Neuronal stem cell (in vitro differentiated cells): ENCODE data around the gene UBR7.

Source experiments
- DNase-seq: peaks from one replicate; pipeline ENCODE4 v3.0.0-alpha.2; 2013; ENCODE audit warnings: low spot score
- H2AFZ ChIP-seq: one replicate; pipeline ENCODE4 v1.6.1; 2013; ENCODE audit warnings: mild to moderate bottlenecking, low read length, inconsistent platforms
- H2AK5ac ChIP-seq: 2 replicates; pipeline ENCODE4 v1.6.1; 2013; ENCODE audit warnings: low read depth, mild to moderate bottlenecking, inconsistent platforms, low read length, moderate library complexity, mixed read lengths
- H2BK120ac ChIP-seq: 2 replicates; pipeline ENCODE4 v1.6.1; 2013; ENCODE audit warnings: low read depth, mild to moderate bottlenecking, inconsistent platforms, low read length, moderate library complexity, mixed read lengths
- H2BK12ac ChIP-seq: one replicate; pipeline ENCODE4 v1.6.1; 2013; ENCODE audit warnings: low read length, inconsistent platforms
- H2BK15ac ChIP-seq: 2 replicates; pipeline ENCODE4 v1.6.1; 2013; ENCODE audit warnings: mild to moderate bottlenecking, low read length, inconsistent platforms, mixed read lengths
- H2BK5ac ChIP-seq: one replicate; pipeline ENCODE4 v1.6.1; 2013; ENCODE audit warnings: inconsistent platforms, mild to moderate bottlenecking, low read length, moderate library complexity
- H3K14ac ChIP-seq: one replicate; pipeline ENCODE4 v1.6.1; 2013; ENCODE audit warnings: low read length, inconsistent platforms
- H3K18ac ChIP-seq: 2 replicates; pipeline ENCODE4 v1.6.1; 2013; ENCODE audit warnings: low read length, inconsistent platforms
- H3K23ac ChIP-seq: 2 replicates; pipeline ENCODE4 v1.6.1; 2013; ENCODE audit warnings: low read depth, mild to moderate bottlenecking, mixed read lengths, low read length, inconsistent platforms; ENCODE audit not compliant: poor library complexity
- H3K27ac ChIP-seq: replicated peaks from 3 replicates; pipeline ENCODE4 v1.5.1; 2013; ENCODE audit warnings: low read length, inconsistent platforms
- H3K27me3 ChIP-seq, 3 experiments: 2 replicates each; pipeline ENCODE4 v1.6.1; 2013; ENCODE audit warnings: low read length in 3 of 3, mild to moderate bottlenecking in 2 of 3, inconsistent platforms in 1 of 3, low read depth in 1 of 3, mixed read lengths in 1 of 3, moderate library complexity in 1 of 3; ENCODE audit not compliant: control insufficient read depth in 3 of 3, insufficient read depth in 3 of 3
- H3K36me3 ChIP-seq, 2 donors: replicated peaks in 1 of 2; 2 replicates each; pipeline ENCODE4 v1.6.1; 2013; ENCODE audit warnings: low read length in 2 of 2; ENCODE audit not compliant: control insufficient read depth in 2 of 2, insufficient read depth in 2 of 2
- H3K4ac ChIP-seq: 2 replicates; pipeline ENCODE4 v1.6.1; 2013; ENCODE audit warnings: inconsistent platforms, mild to moderate bottlenecking, low read length, moderate library complexity
- H3K4me1 ChIP-seq, 2 donors: 1 replicate in 1 of 2; 2 replicates in 1 of 2; pipeline ENCODE4 v1.6.1; 2013; ENCODE audit warnings: low read length in 2 of 2, low read depth in 1 of 2; ENCODE audit not compliant: control insufficient read depth in 2 of 2, insufficient read depth in 1 of 2
- H3K4me2 ChIP-seq: one replicate; pipeline ENCODE4 v1.6.1; 2013; ENCODE audit warnings: mild to moderate bottlenecking, low read length, inconsistent platforms; ENCODE audit not compliant: insufficient read depth, poor library complexity, severe bottlenecking
- H3K4me3 ChIP-seq, 2 donors: 2 replicates each; pipeline ENCODE4 v1.5.1; 2013; ENCODE audit warnings: low read length in 2 of 2, mild to moderate bottlenecking in 2 of 2, inconsistent platforms in 1 of 2, moderate library complexity in 1 of 2
- H3K79me1 ChIP-seq: one replicate; pipeline ENCODE4 v1.6.1; 2013; ENCODE audit warnings: low read depth, mild to moderate bottlenecking, inconsistent platforms, low read length, moderate library complexity
- H3K9ac ChIP-seq: one replicate; pipeline ENCODE4 v1.6.1; 2013; ENCODE audit warnings: mild to moderate bottlenecking, low read depth, low read length, inconsistent platforms; ENCODE audit not compliant: poor library complexity
- H3K9me3 ChIP-seq, 2 donors: replicated peaks in 1 of 2; 2 replicates each; pipeline versions ENCODE3 to v1.6.1; 2013; ENCODE audit warnings: low read length in 2 of 2, mild to moderate bottlenecking in 2 of 2, inconsistent platforms in 1 of 2, low read depth in 1 of 2, mixed read lengths in 1 of 2, moderate library complexity in 1 of 2; ENCODE audit not compliant: control insufficient read depth in 2 of 2, insufficient read depth in 1 of 2
- H4K8ac ChIP-seq: one replicate; pipeline ENCODE4 v1.6.1; 2013; ENCODE audit warnings: low read depth, mild to moderate bottlenecking, inconsistent platforms, low read length, moderate library complexity
- H4K91ac ChIP-seq: one replicate; pipeline ENCODE4 v1.6.1; 2013; ENCODE audit warnings: low read length, low read depth, mild to moderate bottlenecking, inconsistent platforms; ENCODE audit not compliant: poor library complexity
- WGBS, 2 donors: extraction: QIAGEN DNeasy Blood & Tissue Kit; methylation state at CpG; one replicate each; pipeline ENCODE4 v1.1.7; 2013; ENCODE audit warnings: missing lambda C conversion rate in 2 of 2, mixed read lengths in 1 of 2; ENCODE audit not compliant: insufficient read length in 2 of 2, insufficient replicate concordance in 1 of 2; ENCODE audit errors: extremely low coverage in 2 of 2; 5-methylcytosine and 5-hydroxymethylcytosine counted together

Gene UBR7

GRCh38 chr14:93223565-93223964 lies 16.5 kb downstream of the UBR7 start:
- Histone ChIP-seq H3K27me3 (no peaks in the 10 kb centered on the region), H3K4me1 (no peaks in the 10 kb centered on the region)
- no CpG with 5 or more reads among the region's 27 CpGs for WGBS, 2 donors

DNA sequence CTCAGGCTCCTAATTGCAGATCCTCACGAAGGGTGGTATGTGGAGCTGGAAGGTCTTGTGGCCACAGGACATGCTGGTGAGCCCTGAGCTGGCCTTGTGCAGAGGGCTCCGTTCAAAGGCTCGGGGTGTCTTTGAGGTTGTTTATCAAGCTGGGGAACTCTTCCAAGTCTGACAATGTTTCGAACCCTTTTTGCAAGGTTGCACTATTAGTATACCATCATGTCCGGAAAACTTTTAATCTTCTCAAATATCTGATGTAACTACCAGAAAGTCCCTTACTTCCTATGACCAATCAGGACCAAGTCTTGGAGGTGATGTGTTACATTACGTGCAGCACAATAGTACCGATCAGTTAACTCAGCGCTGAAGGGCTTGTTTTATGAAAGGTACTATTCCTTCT lies 21.5 kb downstream of the UBR7 start:
- Histone ChIP-seq H3K27ac (no peak overlapping the region), H3K4me1 (no peaks in the 10 kb centered on the region), H3K27me3 (no peaks in the 10 kb centered on the region), H3K79me1 (no peaks in the 10 kb centered on the region), H2BK120ac (no peak overlapping the region), H3K36me3 (peaks cover 14 to 53% of the 10 kb centered on the region in 2 donors), H3K4me3 (no peak overlapping the region), H2BK12ac (no peak overlapping the region), H2AFZ (no peak overlapping the region), H3K4ac (no peak overlapping the region), H3K9me3 (peaks cover 0 to 5% of the 10 kb centered on the region in 2 donors), H3K4me2 (no peak overlapping the region), H3K9ac (no peak overlapping the region), H2BK15ac (no peak overlapping the region), H3K23ac (no peak overlapping the region), H4K8ac (no peak overlapping the region), H2AK5ac (no peak overlapping the region), H3K14ac (no peak overlapping the region), H2BK5ac (no peak overlapping the region), H4K91ac (no peak overlapping the region), H3K18ac (no peak overlapping the region)
- WGBS, 2 donors: no CpG with 5 or more reads among the region's 8 CpGs
- DNase-seq: no peak

More at GRCh38 chr14:93223565-93223964, 16.5 kb downstream of the UBR7 start:
- Histone ChIP-seq H2AFZ (no peak overlapping the region), H3K23ac (no peak overlapping the region), H2BK12ac (no peak overlapping the region), H4K91ac (no peak overlapping the region), H3K9ac (no peak overlapping the region), H3K4me3 (no peak overlapping the region), H3K18ac (no peak overlapping the region), H3K4me2 (no peak overlapping the region), H3K27ac (no peak overlapping the region), H2AK5ac (no peak overlapping the region), H3K79me1 (no peaks in the 10 kb centered on the region), H4K8ac (no peak overlapping the region), H3K14ac (no peak overlapping the region), H3K4ac (no peak overlapping the region), H2BK120ac (no peak overlapping the region), H2BK5ac (no peak overlapping the region), H3K36me3 (peaks cover 24 to 94% of the 10 kb centered on the region in 2 donors), H2BK15ac (no peak overlapping the region), H3K9me3 (peaks cover 0 to 2% of the 10 kb centered on the region in 2 donors)
- no peak for DNase-seq

DNA sequence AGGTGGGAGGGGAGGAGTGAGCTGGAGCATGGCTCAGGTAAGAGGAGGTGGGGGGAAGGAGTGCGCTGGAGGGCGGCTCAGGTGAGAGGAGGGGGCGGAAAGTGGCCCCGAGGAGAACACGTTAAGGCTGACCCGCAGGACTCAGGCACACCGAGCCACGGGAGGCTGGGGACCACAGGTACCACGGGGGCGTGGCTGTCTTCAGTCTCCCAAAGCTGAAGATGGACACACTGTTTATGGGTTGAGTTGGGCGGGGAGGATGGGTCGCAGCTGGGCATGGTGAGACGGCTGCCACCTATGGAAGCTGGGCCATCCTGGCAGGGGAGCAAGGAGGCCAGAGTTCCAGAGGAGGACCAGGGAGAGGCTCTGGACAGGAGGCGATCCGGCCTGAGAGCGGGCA lies 23.5 kb downstream of the UBR7 start:
- DNase-seq: no peak
- no peak overlapping the region for H2AFZ ChIP-seq
- peaks cover 10 to 33% of the 10 kb centered on the region in 2 donors for H3K36me3 ChIP-seq
- WGBS, 2 donors: no CpG with 5 or more reads among the region's 16 CpGs
- no peak overlapping the region for H2BK5ac ChIP-seq
- peak overlapping the region; percentile 23 for H2AK5ac ChIP-seq
- H3K18ac ChIP-seq: no peak overlapping the region
- H3K9me3 ChIP-seq: peaks cover 0 to 5% of the 10 kb centered on the region in 2 donors
- H2BK12ac ChIP-seq: no peak overlapping the region
- H3K9ac ChIP-seq: no peak overlapping the region
- peak overlapping the region; percentile 12 for H2BK15ac ChIP-seq
- H3K4me3 ChIP-seq: peak overlapping the region in 1 of 2 donors; percentile 27
- H3K79me1 ChIP-seq: no peaks in the 10 kb centered on the region
- no peak overlapping the region for H4K91ac ChIP-seq
- H3K4me2 ChIP-seq: no peak overlapping the region
- H3K23ac ChIP-seq: peak overlapping the region; percentile 13
- H4K8ac ChIP-seq: no peak overlapping the region
- H2BK120ac ChIP-seq: no peak overlapping the region
- H3K27ac ChIP-seq: no peak overlapping the region
- no peaks in the 10 kb centered on the region for H3K27me3 ChIP-seq
- H3K4ac ChIP-seq: no peak overlapping the region
- peaks cover 0 to 2% of the 10 kb centered on the region in 2 donors for H3K4me1 ChIP-seq
- no peak overlapping the region for H3K14ac ChIP-seq

- no peak for DNase-seq
- H4K8ac ChIP-seq: no peak overlapping the region
- peak overlapping the region; percentile 29 for H2AFZ ChIP-seq
- H3K4me1 ChIP-seq: peaks cover 0 to 2% of the 10 kb centered on the region in 2 donors
- no peaks in the 10 kb centered on the region for H3K27me3 ChIP-seq
- H3K4ac ChIP-seq: no peak overlapping the region
- H2BK120ac ChIP-seq: no peak overlapping the region
- no peak overlapping the region for H3K9ac ChIP-seq
- H3K9me3 ChIP-seq: peaks cover 0 to 5% of the 10 kb centered on the region in 2 donors
- H4K91ac ChIP-seq: no peak overlapping the region
- no peak overlapping the region for H3K14ac ChIP-seq
- H3K23ac ChIP-seq: peak overlapping the region; percentile 13
- peak overlapping the region; percentile 23 for H2AK5ac ChIP-seq
- no peaks in the 10 kb centered on the region for H3K79me1 ChIP-seq
- H2BK15ac ChIP-seq: no peak overlapping the region
- H3K4me2 ChIP-seq: no peak overlapping the region
- no peak overlapping the region for H3K27ac ChIP-seq
- WGBS, 2 donors: no CpG with 5 or more reads among the region's 39 CpGs
- H3K4me3 ChIP-seq: no peak overlapping the region
- no peak overlapping the region for H2BK5ac ChIP-seq
- no peak overlapping the region for H2BK12ac ChIP-seq
- H3K36me3 ChIP-seq: peaks cover 10 to 25% of the 10 kb centered on the region in 2 donors
- peak overlapping the region; percentile 39 for H3K18ac ChIP-seq
Measured at GRCh38 chr14:93231129-93231979, 24.3 kb downstream of the UBR7 start.
